Activated CD8-positive, alpha-beta memory T cell treated with anti-CD3 and anti-CD28 coated beads for 36 hours (primary cell): Measurements from ENCODE around the gene COPS7A. TPM values are rescaled to one million over a fixed set of nuclear protein-coding genes. Genes with fewer than 3 reads are reported as not detected.

Experiments
- CTCF ChIA-PET: fragments of 350-600 bp; sonication (Branson Sonifier 250); formaldehyde crosslinking; loops from one replicate; lab custom pipeline; 2021; ENCODE audit warnings: antibody characterized with exemption; lab: Charles Lee
- POLR2A ChIA-PET: fragments of 350-600 bp; sonication (Branson Sonifier 250); formaldehyde crosslinking; loops from one replicate; lab custom pipeline; 2021; ENCODE audit warnings: antibody characterized with exemption; lab: Charles Lee
- total RNA-seq, 2 experiments: library from RNA; stranded (reverse); gene quantifications; one replicate each; pipeline ENCODE4 v1.2.3, GENCODE V29; 2021

The COPS7A gene
- total RNA-seq, 2 experiments from 2014 or later: 43.5 to 46.1 TPM

- ChIA-PET CTCF (interaction anchor here (0.9 to 11.7 kb wide), 6 partner anchors 8 to 61 kb away, joined by 3 to 85 read pairs (median 4); partner anchors contain the start of gene MLF2), POLR2A (interaction anchor here (0.5 to 1.3 kb wide), 5 partner anchors 9 to 106 kb away, joined by 3 to 10 read pairs (median 4); partner anchors contain the start of genes CDCA3, MLF2 and SPSB2)
These were observed 47.9 kb downstream of the COPS7A start for GRCh38 chr12:6771509-6772330.

- ChIA-PET POLR2A (interaction anchor here (1.0 to 1.3 kb wide), 3 partner anchors 8 to 100 kb away, joined by 3 to 8 read pairs (median 4); partner anchors contain the start of genes CDCA3 and SPSB2), CTCF (interaction anchor here (0.9 to 11.7 kb wide), 6 partner anchors 9 to 60 kb away, joined by 3 to 85 read pairs (median 5); partner anchors contain the start of gene MLF2)
These were observed 48.5 kb downstream of the COPS7A start, which contains the start of gene LAG3 for GRCh38 chr12:6772331-6772695. Gene LAG3 (plus strand): TSS chr12:6772520. CDS start chr12:6772853, 333 bp downstream.

DNA sequence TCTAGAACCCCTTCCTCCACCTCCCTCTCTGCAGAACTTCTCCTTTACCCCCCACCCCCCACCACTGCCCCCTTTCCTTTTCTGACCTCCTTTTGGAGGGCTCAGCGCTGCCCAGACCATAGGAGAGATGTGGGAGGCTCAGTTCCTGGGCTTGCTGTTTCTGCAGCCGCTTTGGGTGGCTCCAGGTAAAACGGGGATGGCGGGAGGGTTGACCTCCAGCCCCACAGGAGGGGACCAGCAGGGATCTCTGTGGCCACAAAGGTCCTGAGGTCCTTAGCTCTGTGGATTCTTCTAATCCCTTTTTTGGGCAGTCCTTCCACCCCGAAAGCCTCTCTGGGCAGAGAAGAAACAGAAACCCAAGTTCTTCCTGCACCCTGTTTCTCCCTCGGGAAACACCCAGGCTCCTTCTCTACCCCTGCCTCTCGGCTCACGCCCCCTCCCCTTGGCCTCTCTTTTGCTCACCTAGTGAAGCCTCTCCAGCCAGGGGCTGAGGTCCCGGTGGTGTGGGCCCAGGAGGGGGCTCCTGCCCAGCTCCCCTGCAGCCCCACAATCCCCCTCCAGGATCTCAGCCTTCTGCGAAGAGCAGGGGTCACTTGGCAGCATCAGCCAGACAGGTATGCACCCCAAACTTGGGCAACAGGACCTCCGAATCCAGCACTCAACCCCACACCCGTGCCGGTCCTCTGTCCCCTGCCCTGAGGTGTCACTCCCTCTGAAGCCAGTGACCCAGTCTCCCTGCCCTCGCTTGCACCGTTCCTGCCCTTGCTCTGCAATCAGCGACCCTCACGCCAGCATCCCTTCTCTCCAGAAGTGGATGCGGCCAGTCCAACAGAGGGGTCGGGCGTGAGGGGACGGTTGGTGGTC is 49.1 kb downstream of the COPS7A start:
- ChIA-PET CTCF (interaction anchor here (2.0 to 11.7 kb wide), 3 partner anchors 14 to 53 kb away, joined by 6 to 85 read pairs (median 15); partner anchors contain the start of gene MLF2), POLR2A (interaction anchor here (4.1 kb wide), 1 partner anchor 20 kb away, joined by 39 read pairs; the partner anchor contains the start of gene MLF2)

GRCh38 chr12:6773590-6774351 is 49.9 kb downstream of the COPS7A start:
- ChIA-PET CTCF (interaction anchor here (0.9 to 11.7 kb wide), 10 partner anchors 7 to 58 kb away, joined by 3 to 85 read pairs (median 6); partner anchors contain the start of genes COPS7A, GPR162, MLF2 and P3H3), POLR2A (interaction anchor here (0.5 to 4.1 kb wide), 10 partner anchors 8 to 263 kb away, joined by 3 to 39 read pairs (median 3); partner anchors contain the start of genes CDCA3, COPS7A, MLF2 and TPI1)

GRCh38 chr12:6774499-6775062 is 50.7 kb downstream of the COPS7A start:
- ChIA-PET CTCF (interaction anchor here (0.9 to 11.7 kb wide), 11 partner anchors 8 to 57 kb away, joined by 3 to 85 read pairs (median 6); partner anchors contain the start of genes COPS7A, GPR162, MLF2 and P3H3), POLR2A (interaction anchor here (0.6 to 4.1 kb wide), 8 partner anchors 8 to 134 kb away, joined by 3 to 39 read pairs (median 4); partner anchors contain the start of genes CDCA3, COPS7A, MLF2 and PTMS)

DNA sequence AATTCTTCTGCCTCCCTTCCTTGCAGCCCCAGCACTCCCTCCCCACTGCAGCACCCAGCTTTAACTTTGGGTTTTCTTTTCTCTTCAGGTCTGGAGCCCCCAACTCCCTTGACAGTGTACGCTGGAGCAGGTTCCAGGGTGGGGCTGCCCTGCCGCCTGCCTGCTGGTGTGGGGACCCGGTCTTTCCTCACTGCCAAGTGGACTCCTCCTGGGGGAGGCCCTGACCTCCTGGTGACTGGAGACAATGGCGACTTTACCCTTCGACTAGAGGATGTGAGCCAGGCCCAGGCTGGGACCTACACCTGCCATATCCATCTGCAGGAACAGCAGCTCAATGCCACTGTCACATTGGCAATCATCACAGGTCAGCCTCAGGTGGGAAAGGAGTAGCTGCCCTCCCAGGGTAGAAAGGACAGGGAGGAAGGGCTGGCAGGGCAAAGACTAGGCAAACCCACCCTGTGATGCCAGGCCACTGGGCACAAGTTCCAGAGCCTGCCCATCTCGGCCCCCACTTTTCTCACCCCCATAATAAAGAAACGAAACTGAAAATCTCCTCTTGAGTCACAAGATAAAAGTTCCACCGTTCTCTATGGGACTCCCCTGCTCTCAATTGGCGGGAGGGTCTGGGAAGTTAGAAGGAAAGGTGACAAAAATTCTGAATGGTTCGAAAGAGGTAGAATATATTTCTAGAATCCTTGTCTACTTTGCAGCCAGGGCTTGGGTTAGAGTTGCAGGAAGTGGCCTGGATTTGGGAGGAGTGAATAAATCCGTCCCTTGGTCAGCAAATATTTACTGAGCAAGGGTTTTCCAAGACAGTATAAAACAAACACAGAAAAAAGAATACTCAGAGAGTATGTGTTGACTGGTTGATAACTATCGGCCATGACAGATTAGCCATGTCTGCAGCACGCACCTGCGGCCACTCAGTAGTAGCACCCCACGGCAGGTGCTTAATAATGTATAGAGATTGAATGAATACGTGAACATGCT is 51.6 kb downstream of the COPS7A start:
- CTCF ChIA-PET: interaction anchor here (0.5 to 11.7 kb wide), 12 partner anchors 9 to 112 kb away, joined by 3 to 85 read pairs (median 4); partner anchors contain the start of genes COPS7A, MLF2, P3H3 and PTMS
- POLR2A ChIA-PET: interaction anchor here (0.6 to 4.1 kb wide), 4 partner anchors 9 to 52 kb away, joined by 3 to 39 read pairs (median 6); partner anchors contain the start of genes COPS7A, MLF2 and PTMS

DNA sequence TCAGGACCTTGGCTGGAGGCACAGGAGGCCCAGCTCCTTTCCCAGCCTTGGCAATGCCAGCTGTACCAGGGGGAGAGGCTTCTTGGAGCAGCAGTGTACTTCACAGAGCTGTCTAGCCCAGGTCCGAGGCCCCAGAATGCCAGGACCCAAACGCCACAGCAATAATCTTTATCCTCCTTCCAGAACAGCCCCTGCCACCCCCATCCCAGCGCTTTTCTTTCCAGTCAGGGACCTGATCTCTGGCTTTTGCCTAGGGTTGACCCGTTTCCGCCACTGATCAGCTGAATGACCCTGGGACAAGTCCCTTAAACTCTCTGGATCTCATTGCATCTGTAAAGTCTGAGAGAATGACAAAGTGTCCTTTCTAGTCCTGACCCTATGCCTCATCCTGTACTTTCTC is 53.5 kb downstream of the COPS7A start:
- ChIA-PET CTCF (interaction anchor here (5.1 to 11.7 kb wide), 2 partner anchors 11 to 24 kb away, joined by 42 to 85 read pairs; partner anchors contain the start of genes MLF2 and PTMS), POLR2A (interaction anchor here (1.9 kb wide), 1 partner anchor 24 kb away, joined by 9 read pairs; the partner anchor contains the start of gene MLF2)

DNA sequence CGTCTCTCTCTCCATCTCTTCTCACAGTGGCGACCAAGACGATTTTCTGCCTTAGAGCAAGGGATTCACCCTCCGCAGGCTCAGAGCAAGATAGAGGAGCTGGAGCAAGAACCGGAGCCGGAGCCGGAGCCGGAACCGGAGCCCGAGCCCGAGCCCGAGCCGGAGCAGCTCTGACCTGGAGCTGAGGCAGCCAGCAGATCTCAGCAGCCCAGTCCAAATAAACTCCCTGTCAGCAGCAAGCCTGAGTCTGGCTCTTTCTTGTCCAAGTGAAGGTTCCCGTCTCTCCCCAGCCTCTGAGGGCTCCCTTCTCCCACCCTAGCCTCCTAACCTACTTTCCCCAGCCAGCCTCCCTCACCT is 54.3 kb downstream of the COPS7A start:
- ChIA-PET CTCF (interaction anchor here (0.7 to 11.7 kb wide), 5 partner anchors 12 to 54 kb away, joined by 3 to 85 read pairs (median 4); partner anchors contain the start of genes COPS7A, MLF2 and PTMS), POLR2A (interaction anchor here (0.7 to 1.9 kb wide), 3 partner anchors 11 to 66 kb away, joined by 4 to 9 read pairs (median 7); partner anchors contain the start of genes MLF2 and PTMS)

DNA sequence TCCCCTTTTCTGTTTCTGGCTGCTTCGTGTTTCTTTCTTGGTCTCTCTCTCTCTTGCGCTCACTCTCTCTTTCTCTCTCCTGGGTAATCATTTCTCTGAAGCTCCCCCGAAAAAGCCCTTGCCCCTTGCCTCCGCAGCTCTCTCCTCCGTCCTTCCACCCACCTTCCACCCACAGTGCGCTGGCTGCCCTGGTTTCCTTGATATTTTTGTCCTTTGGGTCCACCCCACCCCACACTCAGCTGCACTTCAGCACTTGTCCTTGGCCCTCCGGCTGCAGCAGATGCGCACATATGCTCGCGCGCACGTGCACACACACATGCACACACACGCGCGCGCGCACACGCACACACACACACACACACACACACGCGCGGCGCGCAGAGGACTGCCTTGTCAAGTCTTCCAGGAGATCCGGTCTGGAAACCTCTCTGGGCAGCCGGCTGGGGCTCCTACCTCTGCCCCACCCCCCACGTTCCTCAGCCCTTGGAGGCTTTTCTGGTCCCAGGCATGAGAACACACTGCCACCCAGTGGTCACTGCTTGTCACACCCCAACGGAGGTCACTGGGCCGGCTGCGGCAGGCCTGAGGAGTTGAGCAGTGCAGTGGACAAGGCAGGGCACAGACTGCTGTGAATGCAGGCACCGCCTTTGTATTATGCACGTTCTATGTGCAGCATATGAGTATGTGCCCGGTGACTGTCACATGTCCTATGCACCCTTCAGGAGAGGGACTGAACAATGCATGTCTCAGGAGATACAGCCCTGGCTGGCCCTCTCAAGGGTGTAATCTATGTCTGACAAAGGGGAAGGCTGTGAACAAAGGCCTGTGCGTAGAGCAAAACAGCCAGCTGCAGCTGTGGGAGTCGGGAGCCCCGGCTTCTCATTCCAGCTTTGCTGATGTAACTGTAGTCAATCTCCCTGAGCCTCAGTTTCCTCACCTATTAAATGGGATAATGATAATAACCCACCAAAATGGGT is 55.0 kb downstream of the COPS7A start:
- CTCF ChIA-PET: interaction anchor here (0.7 to 11.7 kb wide), 5 partner anchors 12 to 54 kb away, joined by 3 to 85 read pairs (median 4); partner anchors contain the start of genes COPS7A, MLF2 and PTMS
- POLR2A ChIA-PET: interaction anchor here (0.7 to 1.9 kb wide), 4 partner anchors 12 to 94 kb away, joined by 4 to 9 read pairs (median 6); partner anchors contain the start of genes MLF2, PTMS and SPSB2

DNA sequence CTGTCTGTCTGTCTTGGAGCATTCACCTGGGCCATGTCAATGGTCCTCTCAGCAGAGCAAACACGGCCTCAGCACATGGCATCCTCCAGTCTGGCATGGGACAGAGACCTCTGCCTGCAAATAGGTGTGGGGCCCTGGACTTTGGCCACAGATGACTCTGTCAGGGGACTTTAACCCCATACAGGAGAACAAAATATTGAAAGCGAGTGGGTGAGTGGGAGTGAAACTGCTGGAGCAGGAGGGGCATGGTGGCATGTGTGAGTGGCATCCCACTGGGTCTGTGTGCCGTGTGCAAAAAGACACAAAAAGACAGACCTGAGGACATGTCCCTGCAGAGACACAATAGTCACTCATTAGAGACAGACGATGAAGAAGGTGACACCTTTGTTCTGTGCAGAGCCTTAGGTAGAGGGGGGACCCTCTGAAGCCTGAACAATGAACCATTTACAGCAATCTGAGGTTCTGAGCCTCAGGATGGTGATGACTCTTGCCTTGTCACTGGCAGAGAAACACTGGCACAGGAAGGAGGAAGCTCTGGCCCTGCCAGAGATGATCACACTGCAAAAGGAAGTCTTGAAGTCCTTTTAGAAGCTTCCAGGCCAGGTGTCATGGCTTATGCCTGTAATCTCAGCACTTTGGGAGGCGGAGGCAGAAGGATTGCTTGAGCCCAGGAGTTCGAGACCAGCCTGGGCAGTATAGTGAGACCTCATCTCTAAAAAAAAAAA is 56.0 kb downstream of the COPS7A start:
- POLR2A ChIA-PET: interaction anchor here (0.9 to 2.1 kb wide), 5 partner anchors 8 to 93 kb away, joined by 3 to 9 read pairs (median 5); partner anchors contain the start of genes LAG3, MLF2, P3H3 and SPSB2
- CTCF ChIA-PET: interaction anchor here (0.6 to 11.7 kb wide), 10 partner anchors 9 to 54 kb away, joined by 3 to 85 read pairs (median 6); partner anchors contain the start of genes CD4, MLF2, P3H3 and PTMS

DNA sequence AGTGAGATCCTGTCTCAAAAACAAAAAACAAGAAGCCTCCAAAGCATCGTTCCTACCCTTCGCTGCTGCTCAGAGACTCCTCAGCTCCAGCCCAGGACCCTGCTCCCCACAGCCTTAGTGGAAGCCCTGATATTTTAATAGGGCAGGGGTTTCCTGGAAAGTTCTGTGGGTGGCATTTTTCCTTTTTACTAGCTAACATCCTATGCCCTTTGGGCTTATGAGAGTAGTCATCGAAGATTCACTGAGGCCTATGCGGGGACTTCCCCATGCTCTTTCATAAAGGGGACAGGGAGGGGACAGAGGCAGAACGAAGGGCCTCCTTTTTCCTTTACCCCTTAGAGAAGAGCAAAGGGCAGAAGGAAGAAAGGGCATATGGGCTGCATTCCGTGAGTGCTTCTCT is 56.7 kb downstream of the COPS7A start:
- ChIA-PET POLR2A (interaction anchor here (1.1 to 2.1 kb wide), 4 partner anchors 9 to 91 kb away, joined by 3 to 9 read pairs (median 6); partner anchors contain the start of genes LAG3, MLF2 and P3H3), CTCF (interaction anchor here (0.6 to 2.5 kb wide), 11 partner anchors 9 to 66 kb away, joined by 3 to 26 read pairs (median 5); partner anchors contain the start of genes CD4, MLF2, P3H3 and PTMS)
